ENCODE measurements around the gene DLGAP1. TPM values are rescaled to one million over a fixed set of nuclear protein-coding genes. Genes with fewer than 3 reads are reported as not detected.

The DLGAP1 gene
- total and polyA plus RNA-seq, 4 donors = 0.06 to 1.2 (median 0.17) TPM; not detected in 1

DNA sequence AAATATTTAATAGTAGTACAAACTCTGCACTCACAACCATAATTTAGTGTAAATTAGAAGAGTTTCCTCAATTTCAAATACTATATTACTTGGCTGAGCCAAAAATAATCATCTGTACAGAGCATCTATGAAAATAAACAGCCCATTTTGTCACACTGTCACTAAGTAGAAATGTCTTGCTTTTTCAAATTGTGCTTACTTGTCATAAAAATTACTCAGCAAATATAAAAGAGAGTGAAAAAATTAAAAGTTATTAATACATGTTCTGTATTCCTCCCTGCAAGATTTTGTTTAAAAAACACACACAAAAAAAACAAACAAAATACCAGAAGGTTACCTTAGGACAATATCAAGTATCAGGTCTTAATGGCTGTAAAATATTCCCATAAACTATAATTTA is 155.7 kb downstream of the DLGAP1 start:
- TF ChIP-seq HNF4G (IDR thresholded peaks at IDR 0.05) = no peak
- no peak for TF ChIP-seq NR2F2 (IDR thresholded peaks at IDR 0.05)
- TF ChIP-seq FOXA1 (IDR thresholded peaks at IDR 0.05) = no peak
- no peaks in the 10 kb centered on the region for H3K36me3 ChIP-seq (ENCODE audit: control insufficient read depth in 4 of 4, insufficient read depth in 3 of 4, low read depth in 1 of 4, low read length in 3 of 4)
- H3K27me3 ChIP-seq (ENCODE audit: control insufficient read depth in 4 of 4, insufficient read depth in 4 of 4, low read length in 3 of 4) = no peaks in the 10 kb centered on the region
- no peak overlapping the region for H3K9ac ChIP-seq (ENCODE audit: low read depth in 1 of 2, low read length in 2 of 2)
- DNase-seq (ENCODE audit: low spot score) = no peak
- no peak overlapping the region for H3K4me3 ChIP-seq (ENCODE audit: low read depth in 1 of 3, low read length in 3 of 3)
- H3K9me3 ChIP-seq (ENCODE audit: control insufficient read depth in 4 of 4, low read length in 3 of 4) = no peaks in the 10 kb centered on the region
- no peak overlapping the region for H3K27ac ChIP-seq (ENCODE audit: low read depth in 1 of 2, low read length in 2 of 2)
- no peaks in the 10 kb centered on the region for H3K4me1 ChIP-seq (ENCODE audit: control insufficient read depth in 4 of 4, insufficient read depth in 4 of 4, low read length in 3 of 4)

- no peaks in the 10 kb centered on the region for H3K4me1 ChIP-seq (ENCODE audit: control insufficient read depth in 4 of 4, insufficient read depth in 4 of 4, low read length in 3 of 4)
- TF ChIP-seq CTCF (IDR thresholded peaks at IDR 0.05; ENCODE audit: low read depth, low read length, missing input control) = no peak
- no peak for TF ChIP-seq EGR1 (IDR thresholded peaks at IDR 0.05; ENCODE audit: low read depth in 2 of 2)
- TF ChIP-seq HNF4G (IDR thresholded peaks at IDR 0.05) = no peak
- TF ChIP-seq, protein P1, sequence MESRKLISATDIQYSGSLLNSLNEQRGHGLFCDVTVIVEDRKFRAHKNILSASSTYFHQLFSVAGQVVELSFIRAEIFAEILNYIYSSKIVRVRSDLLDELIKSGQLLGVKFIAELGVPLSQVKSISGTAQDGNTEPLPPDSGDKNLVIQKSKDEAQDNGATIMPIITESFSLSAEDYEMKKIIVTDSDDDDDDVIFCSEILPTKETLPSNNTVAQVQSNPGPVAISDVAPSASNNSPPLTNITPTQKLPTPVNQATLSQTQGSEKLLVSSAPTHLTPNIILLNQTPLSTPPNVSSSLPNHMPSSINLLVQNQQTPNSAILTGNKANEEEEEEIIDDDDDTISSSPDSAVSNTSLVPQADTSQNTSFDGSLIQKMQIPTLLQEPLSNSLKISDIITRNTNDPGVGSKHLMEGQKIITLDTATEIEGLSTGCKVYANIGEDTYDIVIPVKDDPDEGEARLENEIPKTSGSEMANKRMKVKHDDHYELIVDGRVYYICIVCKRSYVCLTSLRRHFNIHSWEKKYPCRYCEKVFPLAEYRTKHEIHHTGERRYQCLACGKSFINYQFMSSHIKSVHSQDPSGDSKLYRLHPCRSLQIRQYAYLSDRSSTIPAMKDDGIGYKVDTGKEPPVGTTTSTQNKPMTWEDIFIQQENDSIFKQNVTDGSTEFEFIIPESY (IDR thresholded peaks at IDR 0.05) = no peak
- TF ChIP-seq GABPA (IDR thresholded peaks at IDR 0.05 in 1 of 2, conservative IDR thresholded peaks at IDR 0.05 in 1 of 2) = no peak
- no peak for TF ChIP-seq NR2F2 (IDR thresholded peaks at IDR 0.05)
- no peak for TF ChIP-seq REST (IDR thresholded peaks at IDR 0.05)
- TF ChIP-seq HNF4A (conservative IDR thresholded peaks at IDR 0.05) = no peak
- no peak for TF ChIP-seq SP1 (IDR thresholded peaks at IDR 0.05)
- TF ChIP-seq, protein P2, sequence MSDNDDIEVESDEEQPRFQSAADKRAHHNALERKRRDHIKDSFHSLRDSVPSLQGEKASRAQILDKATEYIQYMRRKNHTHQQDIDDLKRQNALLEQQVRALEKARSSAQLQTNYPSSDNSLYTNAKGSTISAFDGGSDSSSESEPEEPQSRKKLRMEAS (IDR thresholded peaks at IDR 0.05) = no peak
- TF ChIP-seq FOXA2 (IDR thresholded peaks at IDR 0.05) = no peak
- TF ChIP-seq FOXA1 (IDR thresholded peaks at IDR 0.05) = no peak
- no peak for TF ChIP-seq YY1 (IDR thresholded peaks at IDR 0.05)
- TF ChIP-seq TAF1 (conservative IDR thresholded peaks at IDR 0.05) = no peak
- no peak for TF ChIP-seq JUND (IDR thresholded peaks at IDR 0.05)
- no peak for TF ChIP-seq RAD21 (IDR thresholded peaks at IDR 0.05)
- TF ChIP-seq RXRA (IDR thresholded peaks at IDR 0.05) = no peak
- no peak for TF ChIP-seq ATF3 (IDR thresholded peaks at IDR 0.05)
- no peak for DNase-seq (ENCODE audit: low spot score)
- no peaks in the 10 kb centered on the region for H3K9me3 ChIP-seq (ENCODE audit: control insufficient read depth in 4 of 4, low read length in 3 of 4)
- 93% methylated on average over 1 of the region's 1 CpG for WGBS
- no peaks in the 10 kb centered on the region for H3K27me3 ChIP-seq (ENCODE audit: control insufficient read depth in 4 of 4, insufficient read depth in 4 of 4, low read length in 3 of 4)
- no peak overlapping the region for H3K4me3 ChIP-seq (ENCODE audit: low read depth in 1 of 3, low read length in 3 of 3)
- H3K27ac ChIP-seq (ENCODE audit: low read depth in 1 of 2, low read length in 2 of 2) = no peak overlapping the region
- H3K36me3 ChIP-seq (ENCODE audit: control insufficient read depth in 4 of 4, insufficient read depth in 3 of 4, low read depth in 1 of 4, low read length in 3 of 4) = no peaks in the 10 kb centered on the region
- no peak overlapping the region for H3K9ac ChIP-seq (ENCODE audit: low read depth in 1 of 2, low read length in 2 of 2)
These were observed 161.8 kb downstream of the DLGAP1 start for GRCh38 chr18:4293337-4293736.

Data from liver (tissue), 9 donors.